ENCODE data around the gene ANKRD65. TPM values are rescaled to one million over a fixed set of nuclear protein-coding genes. Genes with fewer than 3 reads are reported as not detected.
"Not testable (repeated sequence)": the region's sequence is repeated elsewhere in the genome, so short reads cannot be mapped to it uniquely, and the experiment has no call there.

Gene ANKRD65
- total RNA-seq, 2 experiments from 2014 or later: not detected

DNA sequence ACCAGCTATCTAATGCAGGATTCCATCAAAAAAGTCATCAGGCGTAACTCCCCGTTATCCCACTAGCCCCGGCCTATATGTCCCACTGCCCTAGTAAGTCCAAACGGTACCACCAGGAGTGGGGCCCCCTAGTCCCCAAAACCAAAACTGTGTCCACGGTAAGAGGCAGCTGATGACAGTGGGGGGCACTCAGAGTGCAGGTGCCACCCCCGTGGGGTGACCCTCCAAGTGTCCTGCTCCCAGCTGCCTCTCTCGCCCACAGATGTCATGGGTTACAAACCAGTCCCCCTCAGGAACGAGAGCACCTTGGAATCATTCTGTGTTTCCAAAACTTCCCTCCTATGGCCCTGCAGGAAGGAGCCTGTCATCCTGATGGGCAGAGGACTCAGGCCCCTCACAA is 35.1 kb downstream of the ANKRD65 start:
- Mint-ChIP-seq H3K9me3 (no peaks in the 10 kb centered on the region), H3K36me3 (peaks cover 26% of the 10 kb centered on the region), H3K4me3 (no peak overlapping the region), H3K4me1 (no peaks in the 10 kb centered on the region), H3K27ac (no peak overlapping the region), H3K27me3 (no peaks in the 10 kb centered on the region)
- no peak for DNase-seq

DNA sequence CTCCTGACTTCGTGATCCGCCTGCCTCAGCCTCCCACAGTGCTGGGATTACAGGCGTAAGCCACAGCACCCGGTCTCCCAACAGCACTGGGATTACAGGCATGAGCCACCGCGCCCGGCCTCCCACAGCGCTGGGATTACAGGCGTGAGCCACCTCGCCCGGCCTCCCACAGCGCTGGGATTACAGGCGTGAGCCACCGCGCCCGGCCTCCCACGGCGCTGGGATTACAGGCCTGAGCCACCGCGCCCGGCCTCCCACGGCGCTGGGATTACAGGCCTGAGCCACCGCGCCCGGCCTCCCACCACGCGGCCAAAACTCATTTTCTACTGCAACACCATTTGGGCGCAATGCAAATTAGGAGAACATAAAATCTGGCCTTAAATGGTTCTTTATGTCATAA is 35.7 kb downstream of the ANKRD65 start:
- H3K27ac Mint-ChIP-seq, H3K4me1 Mint-ChIP-seq, H3K4me3 Mint-ChIP-seq, DNase-seq, H3K9me3 Mint-ChIP-seq, H3K27me3 Mint-ChIP-seq: not testable (repeated sequence)
- peaks cover 23% of the 10 kb centered on the region for H3K36me3 Mint-ChIP-seq

DNA sequence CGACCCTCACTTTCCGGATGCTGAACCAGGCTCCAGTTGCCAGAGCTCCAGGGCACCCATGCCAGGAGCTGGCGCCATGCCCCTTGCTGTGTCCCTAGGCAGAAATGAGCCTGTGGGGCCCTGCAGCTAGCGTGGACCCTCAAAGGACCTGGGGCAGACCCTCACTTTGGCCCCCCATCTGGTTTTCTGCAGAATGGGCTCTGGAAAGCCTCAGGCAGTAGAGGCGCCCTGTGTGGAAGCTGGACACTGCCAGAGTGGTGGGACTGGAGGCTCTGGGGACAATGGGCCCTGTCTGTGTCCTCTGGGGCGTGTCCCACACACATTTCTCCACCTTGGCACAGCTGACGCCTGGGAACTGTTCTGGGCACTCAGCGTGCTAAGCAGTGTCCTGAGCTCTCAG is 39.8 kb downstream of the ANKRD65 start:
- no peak for DNase-seq
- H3K36me3 Mint-ChIP-seq: peaks cover 6% of the 10 kb centered on the region
- no peak overlapping the region for H3K27ac Mint-ChIP-seq
- H3K4me3 Mint-ChIP-seq: no peak overlapping the region
- H3K4me1 Mint-ChIP-seq: peaks cover 4% of the 10 kb centered on the region
- H3K9me3 Mint-ChIP-seq: no peaks in the 10 kb centered on the region
- no peaks in the 10 kb centered on the region for H3K27me3 Mint-ChIP-seq

GRCh38 chr1:1380860-1381259 is 40.2 kb downstream of the ANKRD65 start:
- DNase-seq: no peak
- no peaks in the 10 kb centered on the region for H3K27me3 Mint-ChIP-seq
- peaks cover 5% of the 10 kb centered on the region for H3K4me1 Mint-ChIP-seq
- H3K36me3 Mint-ChIP-seq: peaks cover 4% of the 10 kb centered on the region
- no peak overlapping the region for H3K27ac Mint-ChIP-seq
- H3K9me3 Mint-ChIP-seq: no peaks in the 10 kb centered on the region
- H3K4me3 Mint-ChIP-seq: no peak overlapping the region

DNA sequence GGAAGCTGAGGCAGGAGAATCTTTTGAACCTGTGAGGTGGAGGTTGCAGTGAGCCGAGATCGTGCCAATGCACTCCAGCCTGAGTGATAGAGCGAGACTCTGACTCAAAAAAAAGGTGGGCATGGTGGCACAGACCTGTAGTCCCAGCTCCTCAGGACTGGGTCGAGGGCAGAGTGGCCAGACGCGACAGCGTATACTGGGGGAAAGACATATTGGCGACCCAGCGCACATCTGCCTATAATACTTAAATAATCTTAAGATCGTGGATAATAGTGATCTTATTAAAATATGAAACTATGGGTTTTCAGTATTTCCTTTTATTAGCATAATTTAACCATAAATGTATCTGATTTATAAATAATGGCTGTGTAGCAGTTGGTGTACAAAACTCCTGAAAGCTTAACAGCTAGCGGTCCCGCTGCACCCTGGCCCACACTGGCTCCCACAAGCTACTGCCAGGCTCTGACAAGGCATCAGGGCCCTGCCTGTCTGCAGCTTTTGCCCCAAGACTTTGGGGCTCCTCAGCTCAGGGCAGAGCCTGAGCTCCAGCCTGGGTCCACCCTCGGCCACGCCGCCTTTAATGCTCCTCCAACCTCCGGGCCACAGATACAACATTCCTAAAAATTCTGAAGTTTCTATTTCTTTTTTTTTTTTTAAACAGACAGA is 43.4 kb downstream of the ANKRD65 start:
- no peak overlapping the region for H3K4me3 Mint-ChIP-seq
- no peaks in the 10 kb centered on the region for H3K9me3 Mint-ChIP-seq
- H3K27me3 Mint-ChIP-seq: no peaks in the 10 kb centered on the region
- no peak for DNase-seq
- H3K4me1 Mint-ChIP-seq: peaks cover 14% of the 10 kb centered on the region
- peaks cover 5% of the 10 kb centered on the region for H3K36me3 Mint-ChIP-seq
- H3K27ac Mint-ChIP-seq: no peak overlapping the region

- DNase-seq: no peak
- peak overlapping the region; percentile 89 for H3K4me3 Mint-ChIP-seq
- peaks cover 17% of the 10 kb centered on the region for H3K4me1 Mint-ChIP-seq
- peak overlapping the region; percentile 62 for H3K27ac Mint-ChIP-seq
- H3K9me3 Mint-ChIP-seq: no peaks in the 10 kb centered on the region
- no peaks in the 10 kb centered on the region for H3K27me3 Mint-ChIP-seq
- H3K36me3 Mint-ChIP-seq: peaks cover 6% of the 10 kb centered on the region
Observed at GRCh38 chr1:1376551-1377226, 44.4 kb downstream of the ANKRD65 start.

- peaks cover 21% of the 10 kb centered on the region for H3K4me1 Mint-ChIP-seq
- H3K36me3 Mint-ChIP-seq: peaks cover 6% of the 10 kb centered on the region
- no peaks in the 10 kb centered on the region for H3K9me3 Mint-ChIP-seq
- peak within 1 kb of the TSS; percentile 89 for H3K4me3 Mint-ChIP-seq
- H3K27me3 Mint-ChIP-seq: no peaks in the 10 kb centered on the region
- DNase-seq: peak; percentile 97
- H3K27ac Mint-ChIP-seq: peak within 1 kb of the TSS; percentile 95
Observed at GRCh38 chr1:1374929-1375662, 46.0 kb downstream of the ANKRD65 start, which contains the start of gene AURKAIP1. Gene AURKAIP1, minus strand, starts transcription at chr1:1375207. Its CDS starts 451 bp downstream, at chr1:1374756.

- Mint-ChIP-seq H3K4me1 (peaks cover 21% of the 10 kb centered on the region), H3K27me3 (no peaks in the 10 kb centered on the region), H3K4me3 (peak overlapping the region; percentile 89), H3K36me3 (peaks cover 6% of the 10 kb centered on the region), H3K27ac (peak overlapping the region; percentile 66), H3K9me3 (no peaks in the 10 kb centered on the region)
- no peak for DNase-seq
Observed at GRCh38 chr1:1374589-1374928, 46.5 kb downstream of the ANKRD65 start.

GRCh38 chr1:1373815-1374588 is 47.1 kb downstream of the ANKRD65 start:
- Mint-ChIP-seq H3K36me3 (peaks cover 6% of the 10 kb centered on the region), H3K27me3 (no peaks in the 10 kb centered on the region), H3K4me3 (peak overlapping the region; percentile 89), H3K27ac (peak overlapping the region; percentile 66), H3K4me1 (peaks cover 21% of the 10 kb centered on the region), H3K9me3 (no peaks in the 10 kb centered on the region)
- no peak for DNase-seq

DNA sequence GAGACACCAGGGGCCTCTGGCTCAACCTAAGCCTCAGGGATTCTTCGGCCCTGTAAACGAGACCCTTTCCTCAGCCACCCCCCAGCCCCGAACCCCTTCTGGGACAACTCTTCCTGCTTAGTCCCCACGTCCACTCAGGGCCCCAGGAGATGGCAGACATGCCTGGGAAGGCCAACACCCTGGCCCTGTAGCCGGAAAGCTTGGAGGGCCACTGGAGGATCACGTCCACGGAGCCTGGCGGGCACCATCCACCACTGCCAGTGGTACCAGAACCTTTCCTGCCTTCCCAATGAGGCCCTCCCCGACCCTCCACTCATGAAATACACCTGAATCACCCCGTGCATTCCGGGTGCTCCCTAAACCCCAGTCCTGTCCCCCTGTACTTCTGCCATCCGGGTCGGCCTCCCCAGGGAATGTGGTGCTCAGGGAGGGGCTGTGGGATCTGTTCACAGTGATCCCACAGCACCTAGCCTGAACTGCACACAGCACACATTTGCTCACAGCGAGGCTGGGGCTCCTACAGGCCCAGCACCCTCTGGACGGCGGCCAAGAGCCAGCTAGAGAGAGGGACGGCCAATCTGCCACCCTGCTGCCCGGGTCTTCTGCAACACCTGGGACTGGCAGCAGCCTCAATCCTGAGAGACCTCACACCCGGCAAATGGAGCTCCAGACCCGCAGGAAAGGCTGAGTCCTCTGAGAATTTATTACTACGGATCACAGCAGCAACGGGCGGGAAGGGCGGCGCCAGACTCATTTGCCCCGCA is 47.8 kb downstream of the ANKRD65 start:
- Mint-ChIP-seq H3K27ac (peak overlapping the region; percentile 12), H3K27me3 (no peaks in the 10 kb centered on the region), H3K4me3 (peak overlapping the region; percentile 89), H3K36me3 (peaks cover 6% of the 10 kb centered on the region), H3K4me1 (peaks cover 21% of the 10 kb centered on the region), H3K9me3 (no peaks in the 10 kb centered on the region)
- no peak for DNase-seq

DNA sequence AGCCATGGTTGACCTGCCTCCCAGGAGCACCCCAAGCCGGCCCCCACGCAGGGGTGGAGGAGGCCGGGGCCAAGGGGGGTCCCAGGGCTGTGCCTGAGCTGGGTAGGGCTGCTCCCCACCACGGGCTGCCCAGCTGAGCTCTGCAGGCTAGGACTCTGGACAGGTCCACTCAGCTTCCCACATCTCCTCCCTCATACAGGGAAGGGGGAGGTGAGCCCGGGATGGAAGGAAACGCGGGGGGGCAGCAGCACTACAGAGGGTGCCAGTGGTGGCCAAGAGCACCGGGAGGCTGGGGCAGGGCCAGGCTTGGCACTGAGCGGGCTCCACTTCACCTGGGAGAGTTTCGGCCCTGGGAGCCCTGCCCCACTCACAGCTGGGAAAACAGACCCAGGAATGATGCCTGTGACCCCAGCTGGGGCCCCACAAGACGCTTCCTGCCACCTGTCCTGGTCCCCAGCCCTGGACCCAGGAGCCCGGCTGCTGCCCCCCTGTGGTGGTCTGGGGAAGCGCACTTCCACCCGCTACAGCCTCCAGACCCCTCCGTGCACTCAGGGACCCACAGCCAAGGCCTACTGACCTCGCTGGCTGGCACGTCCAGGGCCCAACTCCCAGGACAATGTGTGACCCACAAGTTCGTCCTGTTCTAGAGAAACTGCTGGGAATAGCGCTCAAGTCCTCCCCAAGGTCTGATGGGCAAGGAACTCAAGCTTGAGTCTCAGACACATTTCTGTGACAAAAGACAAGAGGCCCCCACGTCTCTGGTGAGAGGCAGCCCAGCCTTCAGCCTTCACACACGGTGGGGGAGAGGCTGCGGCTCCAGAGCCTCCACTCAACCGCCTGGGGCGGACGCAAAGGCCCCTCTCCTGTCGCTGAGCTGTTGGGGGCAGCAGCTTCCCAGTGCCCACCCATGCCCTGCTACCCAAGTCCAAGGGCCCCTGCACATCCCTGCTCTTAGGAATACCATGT is 49.0 kb downstream of the ANKRD65 start:
- H3K27me3 Mint-ChIP-seq: no peaks in the 10 kb centered on the region
- DNase-seq: peak; percentile 81
- peak overlapping the region; percentile 42 for H3K27ac Mint-ChIP-seq
- H3K4me1 Mint-ChIP-seq: peaks cover 21% of the 10 kb centered on the region
- peaks cover 6% of the 10 kb centered on the region for H3K36me3 Mint-ChIP-seq
- H3K4me3 Mint-ChIP-seq: no peak overlapping the region
- no peaks in the 10 kb centered on the region for H3K9me3 Mint-ChIP-seq

DNA sequence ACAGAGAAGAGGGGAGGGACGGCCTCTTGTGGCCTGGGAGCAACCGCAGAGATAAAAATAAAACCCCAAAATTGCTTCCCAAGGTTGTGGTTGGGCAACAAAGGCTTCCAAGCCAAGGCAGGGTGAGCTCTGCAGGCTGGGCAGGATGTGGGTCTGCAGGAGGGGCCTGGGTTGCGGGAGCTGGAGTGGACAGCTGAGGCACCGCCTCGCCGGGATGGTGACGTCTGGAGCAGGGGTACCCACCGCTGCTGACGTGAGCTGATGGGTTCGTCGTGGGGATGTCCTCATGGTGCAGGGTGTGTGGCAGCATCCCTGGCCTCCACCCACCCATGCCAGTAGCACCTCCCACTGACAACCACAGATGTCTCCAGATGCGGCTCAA is 49.7 kb downstream of the ANKRD65 start:
- Mint-ChIP-seq H3K4me3 (peak overlapping the region; percentile 9), H3K4me1 (peaks cover 18% of the 10 kb centered on the region), H3K36me3 (peaks cover 4% of the 10 kb centered on the region), H3K27ac (no peak overlapping the region), H3K27me3 (no peaks in the 10 kb centered on the region), H3K9me3 (no peaks in the 10 kb centered on the region)
- DNase-seq: peak; percentile 46

DNA sequence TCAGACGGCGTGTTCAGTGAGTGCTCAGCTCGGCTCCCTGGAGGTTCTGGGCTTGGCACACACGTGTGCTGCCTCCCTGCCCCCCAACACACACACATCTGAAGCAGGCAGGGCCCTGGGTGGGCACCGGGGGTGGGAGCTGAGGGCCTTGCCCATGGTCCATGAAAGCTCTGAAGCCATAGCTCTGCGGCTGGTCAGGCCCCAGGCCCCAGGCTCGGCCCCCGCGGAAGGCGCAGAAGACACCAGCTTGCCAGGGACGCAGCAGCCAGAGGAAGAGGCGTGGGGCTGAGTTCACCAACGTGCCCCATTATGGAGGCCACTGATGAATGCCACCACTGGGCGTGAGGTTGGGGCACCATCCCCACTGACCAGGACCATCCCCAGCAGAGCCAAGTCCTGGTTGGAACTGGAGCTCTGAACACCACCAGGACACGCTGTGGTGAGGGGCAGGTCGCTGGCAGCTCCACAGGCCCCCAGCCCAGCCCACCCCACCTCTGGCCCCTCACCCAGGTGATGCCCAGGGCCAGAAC is 50.2 kb downstream of the ANKRD65 start:
- DNase-seq: no peak
- Mint-ChIP-seq H3K36me3 (peaks cover 4% of the 10 kb centered on the region), H3K27me3 (no peaks in the 10 kb centered on the region), H3K27ac (no peak overlapping the region), H3K9me3 (no peaks in the 10 kb centered on the region), H3K4me1 (peaks cover 16% of the 10 kb centered on the region), H3K4me3 (no peak overlapping the region)
